Measurements from ENCODE around the gene NCAPH2.
"Not testable (repeated sequence)": the region's sequence is repeated elsewhere in the genome, so short reads cannot be mapped to it uniquely, and the experiment has no call there.

NCAPH2 gene

GRCh38 chr22:50517495-50518260 is 9.7 kb downstream of the NCAPH2 start:
- no peak for DNase-seq (ENCODE audit: low read depth)
- H3K4me3 ChIP-seq (ENCODE audit: low read length): no peak overlapping the region
- TF ChIP-seq CTCF (IDR thresholded peaks at IDR 0.05; ENCODE audit: insufficient read depth, low read depth, low read length, missing control alignments): no peak

GRCh38 chr22:50518606-50519005 is 10.6 kb downstream of the NCAPH2 start:
- TF ChIP-seq CTCF (IDR thresholded peaks at IDR 0.05; ENCODE audit: insufficient read depth, low read depth, low read length, missing control alignments): no peak
- no peak for DNase-seq (ENCODE audit: low read depth)
- no peak overlapping the region for H3K4me3 ChIP-seq (ENCODE audit: low read length)

GRCh38 chr22:50519151-50519550 is 11.1 kb downstream of the NCAPH2 start:
- H3K4me3 ChIP-seq (ENCODE audit: low read length): no peak overlapping the region
- no peak for TF ChIP-seq CTCF (IDR thresholded peaks at IDR 0.05; ENCODE audit: insufficient read depth, low read depth, low read length, missing control alignments)
- no peak for DNase-seq (ENCODE audit: low read depth)

- not testable (repeated sequence) for DNase-seq (ENCODE audit: low read depth); H3K4me3 ChIP-seq (ENCODE audit: low read length)
Observed at GRCh38 chr22:50520184-50520583, 12.2 kb downstream of the NCAPH2 start.

- H3K4me3 ChIP-seq (ENCODE audit: low read length): no peak overlapping the region
- no peak for DNase-seq (ENCODE audit: low read depth)
- no peak for TF ChIP-seq CTCF (IDR thresholded peaks at IDR 0.05; ENCODE audit: insufficient read depth, low read depth, low read length, missing control alignments)
Observed at GRCh38 chr22:50520826-50521453, 12.9 kb downstream of the NCAPH2 start.

- H3K4me3 ChIP-seq (ENCODE audit: low read length): no peak overlapping the region
- no peak for TF ChIP-seq CTCF (IDR thresholded peaks at IDR 0.05; ENCODE audit: insufficient read depth, low read depth, low read length, missing control alignments)
- DNase-seq (ENCODE audit: low read depth): no peak
Observed at GRCh38 chr22:50521710-50522109, 13.7 kb downstream of the NCAPH2 start.

GRCh38 chr22:50522208-50522805 is 14.3 kb downstream of the NCAPH2 start:
- no peak overlapping the region for H3K4me3 ChIP-seq (ENCODE audit: low read length)
- no peak for DNase-seq (ENCODE audit: low read depth)
- TF ChIP-seq CTCF (IDR thresholded peaks at IDR 0.05; ENCODE audit: insufficient read depth, low read depth, low read length, missing control alignments): no peak
